BJ (cell line): ENCODE results near the gene CASR. TPM values are rescaled to one million over a fixed set of nuclear protein-coding genes. Genes with fewer than 3 reads are reported as not detected.

Experiments
- CTCF ChIA-PET: fragments of 350-600 bp; formaldehyde crosslinking; extraction: SDS; loops from one replicate; lab custom pipeline; 2021; ENCODE audit warnings: antibody characterized with exemption, inconsistent platforms; lab: Yijun Ruan, JAX
- POLR2A ChIA-PET: fragments of 300-600 bp; sonication (Branson Sonifier 250); formaldehyde crosslinking; extraction: SDS; loops from one replicate; lab custom pipeline; 2021; ENCODE audit warnings: antibody characterized with exemption; lab: Charles Lee
- DNase-seq: peaks from one replicate; pipeline ENCODE4 v3.0.0-alpha.2; 2011; ENCODE audit warnings: low read depth
- H3K27me3 ChIP-seq: 2 replicates; pipeline ENCODE4 v1.6.0; 2011; ENCODE audit warnings: low read length; ENCODE audit not compliant: control insufficient read depth, insufficient read depth
- H3K36me3 ChIP-seq: 2 replicates; pipeline ENCODE4 v1.5.1; 2011; ENCODE audit warnings: low read length; ENCODE audit not compliant: control insufficient read depth, insufficient read depth
- H3K4me3 ChIP-seq: 2 replicates; pipeline ENCODE4 v1.5.1; 2011; ENCODE audit warnings: low read depth, mild to moderate bottlenecking, control low read depth, low read length
- polyA plus RNA-seq: library from polyadenylated mRNA; depleted of rRNA; stranded (reverse); fragments of >200 nt; gene quantifications from 2 replicates; pipeline ENCODE4 v1.2.3, GENCODE V29; 2011
- TF ChIP-seq, protein P1 (sequence below): IDR thresholded peaks from 2 replicates; pipeline ENCODE4 v1.5.1; 2011; ENCODE audit warnings: low read depth, mild to moderate bottlenecking, control low read depth, inconsistent platforms, low read length, moderate library complexity; ENCODE audit not compliant: insufficient read depth

The CASR gene
- polyA plus RNA-seq, 1 experiment = not detected

DNA sequence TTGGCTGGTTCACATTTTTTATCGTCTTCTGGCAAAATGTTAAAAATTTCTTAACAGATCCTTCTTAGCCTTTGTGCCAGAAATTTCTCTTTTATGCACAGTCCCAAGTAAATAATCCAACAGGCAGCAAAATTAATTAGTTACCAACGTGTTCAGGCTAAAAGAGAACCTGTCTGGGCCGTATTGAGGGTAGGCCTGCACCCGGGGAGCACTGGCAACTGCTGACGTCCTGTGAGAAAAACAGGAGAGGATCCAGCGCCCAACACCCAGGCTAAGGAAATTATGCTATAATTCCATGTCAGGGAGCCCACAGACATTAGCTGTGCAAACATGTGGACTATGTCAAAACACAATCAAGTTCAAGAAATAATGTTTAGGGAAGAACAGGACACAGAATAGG is 110.9 kb downstream of the CASR start:
- ChIA-PET CTCF (no interaction called here), POLR2A (no interaction called here)
- Histone ChIP-seq H3K4me3 (no peak overlapping the region), H3K27me3 (peaks cover 5% of the 10 kb centered on the region), H3K36me3 (no peaks in the 10 kb centered on the region)
- no peak for DNase-seq
- TF ChIP-seq, protein P1, sequence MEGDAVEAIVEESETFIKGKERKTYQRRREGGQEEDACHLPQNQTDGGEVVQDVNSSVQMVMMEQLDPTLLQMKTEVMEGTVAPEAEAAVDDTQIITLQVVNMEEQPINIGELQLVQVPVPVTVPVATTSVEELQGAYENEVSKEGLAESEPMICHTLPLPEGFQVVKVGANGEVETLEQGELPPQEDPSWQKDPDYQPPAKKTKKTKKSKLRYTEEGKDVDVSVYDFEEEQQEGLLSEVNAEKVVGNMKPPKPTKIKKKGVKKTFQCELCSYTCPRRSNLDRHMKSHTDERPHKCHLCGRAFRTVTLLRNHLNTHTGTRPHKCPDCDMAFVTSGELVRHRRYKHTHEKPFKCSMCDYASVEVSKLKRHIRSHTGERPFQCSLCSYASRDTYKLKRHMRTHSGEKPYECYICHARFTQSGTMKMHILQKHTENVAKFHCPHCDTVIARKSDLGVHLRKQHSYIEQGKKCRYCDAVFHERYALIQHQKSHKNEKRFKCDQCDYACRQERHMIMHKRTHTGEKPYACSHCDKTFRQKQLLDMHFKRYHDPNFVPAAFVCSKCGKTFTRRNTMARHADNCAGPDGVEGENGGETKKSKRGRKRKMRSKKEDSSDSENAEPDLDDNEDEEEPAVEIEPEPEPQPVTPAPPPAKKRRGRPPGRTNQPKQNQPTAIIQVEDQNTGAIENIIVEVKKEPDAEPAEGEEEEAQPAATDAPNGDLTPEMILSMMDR = no peak

GRCh38 chr3:122295266-122296062 is 112.0 kb downstream of the CASR start:
- TF ChIP-seq, protein P1 = no peak
- DNase-seq = no peak
- ChIA-PET CTCF (no interaction called here), POLR2A (no interaction called here)
- no peak overlapping the region for H3K4me3 ChIP-seq
- H3K27me3 ChIP-seq = peaks cover 5% of the 10 kb centered on the region
- no peaks in the 10 kb centered on the region for H3K36me3 ChIP-seq

DNA sequence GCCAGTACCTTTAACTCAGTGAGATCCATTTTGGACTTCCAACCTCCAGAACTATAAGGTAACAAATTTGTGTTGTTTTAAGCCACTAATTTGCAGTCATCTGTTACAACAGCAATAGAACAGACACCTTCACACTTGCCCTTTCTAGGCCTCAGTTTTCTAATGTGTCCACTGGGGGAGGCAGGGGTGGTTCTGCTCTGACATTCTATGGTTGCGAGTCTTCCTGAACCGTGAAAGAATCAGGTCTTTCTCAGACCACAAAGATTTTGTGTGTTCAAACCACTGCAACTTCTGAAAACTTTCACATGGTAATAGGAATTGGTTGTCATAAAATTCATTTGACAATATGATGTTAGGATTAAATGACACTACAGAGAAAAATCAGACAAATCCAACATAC is 114.8 kb downstream of the CASR start:
- CTCF ChIA-PET = no interaction called here
- Histone ChIP-seq H3K4me3 (no peak overlapping the region), H3K27me3 (no peaks in the 10 kb centered on the region; the same call in 1 of the 2 replicates), H3K36me3 (no peaks in the 10 kb centered on the region)
- POLR2A ChIA-PET = no interaction called here
- TF ChIP-seq, protein P1 = no peak
- DNase-seq = no peak

DNA sequence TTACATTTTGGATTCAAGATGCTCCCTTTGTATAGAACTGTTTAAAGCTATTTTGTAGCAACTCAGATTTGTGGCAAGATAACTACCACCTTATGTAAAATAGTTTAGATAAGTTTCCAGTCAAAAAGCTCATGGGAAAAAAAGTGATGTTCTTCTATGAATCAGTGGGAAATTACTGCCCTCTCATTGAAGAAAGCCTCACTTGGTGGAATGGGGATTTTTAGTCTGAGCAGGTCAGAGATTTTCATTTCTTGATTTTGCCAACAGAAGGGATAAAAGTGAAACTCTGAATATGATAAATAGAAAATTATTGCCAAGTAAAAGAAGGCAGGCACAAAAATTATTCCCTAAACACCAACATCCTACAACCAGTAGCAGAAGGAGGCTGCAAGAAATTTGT is 115.7 kb downstream of the CASR start:
- H3K27me3 ChIP-seq = no peaks in the 10 kb centered on the region; the same call in 1 of the 2 replicates
- TF ChIP-seq, protein P1 = no peak
- no peaks in the 10 kb centered on the region for H3K36me3 ChIP-seq
- H3K4me3 ChIP-seq = no peak overlapping the region
- CTCF ChIA-PET = no interaction called here
- no peak for DNase-seq
- POLR2A ChIA-PET = no interaction called here

DNA sequence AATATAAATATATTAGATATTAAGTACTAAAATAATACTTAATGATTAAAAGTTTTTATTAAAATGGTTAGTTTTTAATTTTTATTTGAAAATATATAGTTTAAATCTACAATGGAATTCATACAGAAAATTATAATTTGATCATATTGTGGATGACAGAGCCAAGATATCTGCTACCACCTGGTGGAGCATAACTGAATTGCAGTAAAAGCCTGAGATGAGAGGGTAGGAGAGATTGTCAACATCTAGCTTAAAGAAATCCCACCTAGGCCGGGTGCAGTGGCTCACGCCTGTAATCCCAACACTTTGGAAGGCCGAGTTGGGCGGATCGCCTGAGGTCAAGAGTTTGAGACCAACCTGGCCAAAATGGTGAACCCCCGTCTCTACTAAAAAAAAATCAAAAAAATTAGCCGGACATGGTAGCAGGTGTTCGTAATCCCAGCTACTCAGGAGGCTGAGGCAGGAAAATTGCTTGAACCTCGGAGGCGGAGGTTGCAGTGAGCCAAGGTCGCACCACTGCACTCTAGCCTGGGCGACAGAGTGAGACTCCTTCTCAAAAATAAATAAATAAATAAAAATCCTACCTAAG is 116.5 kb downstream of the CASR start:
- ChIA-PET CTCF (interaction anchor here (0.6 kb wide), 1 partner anchor 138 kb away, joined by 3 read pairs; no protein-coding TSS in a partner anchor), POLR2A (no interaction called here)
- TF ChIP-seq, protein P1 = peak; percentile 47
- no peaks in the 10 kb centered on the region; the same call in 1 of the 2 replicates for H3K27me3 ChIP-seq
- DNase-seq = no peak
- no peak overlapping the region for H3K4me3 ChIP-seq
- H3K36me3 ChIP-seq = no peaks in the 10 kb centered on the region
